ENCODE data around the gene SCYGR7.

DNA sequence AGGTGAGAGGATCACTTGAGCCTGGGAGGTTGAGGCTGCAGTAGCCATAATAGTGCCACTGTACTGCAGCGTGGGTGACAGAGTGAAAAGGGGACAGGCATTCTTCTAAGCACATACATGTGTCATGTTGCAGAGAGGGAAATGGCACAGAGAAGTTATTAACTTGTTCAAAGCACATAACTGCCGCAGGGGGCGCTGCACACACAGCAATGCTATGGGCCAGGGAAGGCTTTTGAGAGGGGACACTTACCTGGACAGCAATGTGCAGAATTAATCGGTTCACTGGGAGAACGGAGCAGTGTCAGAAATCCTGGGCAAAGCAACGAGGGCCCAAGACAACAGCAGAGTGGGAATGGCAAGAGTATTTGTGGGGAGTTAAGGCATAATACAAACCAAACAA, 19.9 kb downstream of the SCYGR7 start:
- TF ChIP-seq, protein P1, sequence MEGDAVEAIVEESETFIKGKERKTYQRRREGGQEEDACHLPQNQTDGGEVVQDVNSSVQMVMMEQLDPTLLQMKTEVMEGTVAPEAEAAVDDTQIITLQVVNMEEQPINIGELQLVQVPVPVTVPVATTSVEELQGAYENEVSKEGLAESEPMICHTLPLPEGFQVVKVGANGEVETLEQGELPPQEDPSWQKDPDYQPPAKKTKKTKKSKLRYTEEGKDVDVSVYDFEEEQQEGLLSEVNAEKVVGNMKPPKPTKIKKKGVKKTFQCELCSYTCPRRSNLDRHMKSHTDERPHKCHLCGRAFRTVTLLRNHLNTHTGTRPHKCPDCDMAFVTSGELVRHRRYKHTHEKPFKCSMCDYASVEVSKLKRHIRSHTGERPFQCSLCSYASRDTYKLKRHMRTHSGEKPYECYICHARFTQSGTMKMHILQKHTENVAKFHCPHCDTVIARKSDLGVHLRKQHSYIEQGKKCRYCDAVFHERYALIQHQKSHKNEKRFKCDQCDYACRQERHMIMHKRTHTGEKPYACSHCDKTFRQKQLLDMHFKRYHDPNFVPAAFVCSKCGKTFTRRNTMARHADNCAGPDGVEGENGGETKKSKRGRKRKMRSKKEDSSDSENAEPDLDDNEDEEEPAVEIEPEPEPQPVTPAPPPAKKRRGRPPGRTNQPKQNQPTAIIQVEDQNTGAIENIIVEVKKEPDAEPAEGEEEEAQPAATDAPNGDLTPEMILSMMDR (IDR thresholded peaks at IDR 0.05), result no peak
- TF ChIP-seq POLR2A (IDR thresholded peaks at IDR 0.05), result no peak

All from uterus (tissue), 2 donors.